DOHH2 (cell line): Measurements from ENCODE around the gene RCOR3.

Source experiments
- H3F3A ChIP-seq: fragments of 200-600 bp; sonication (generic), shearing (Covaris generic); 2 replicates; pipeline ENCODE4 v1.6.0; 2016; ENCODE audit warnings: antibody characterized with exemption, mild to moderate bottlenecking; ENCODE audit not compliant: control insufficient read depth, insufficient read depth
- H3K27ac ChIP-seq: fragments of 200-600 bp; sonication (generic); 2 replicates; pipeline ENCODE4 v1.5.1; 2014; ENCODE audit warnings: low read depth, mild to moderate bottlenecking, low read length, moderate library complexity
- H3K27me3 ChIP-seq: fragments of 200-600 bp; sonication (generic); 2 replicates; pipeline ENCODE4 v1.6.1; 2014; ENCODE audit warnings: mild to moderate bottlenecking, low read length, mixed read lengths; ENCODE audit not compliant: control insufficient read depth
- H3K36me3 ChIP-seq: fragments of 200-600 bp; sonication (generic); 2 replicates; pipeline ENCODE4 v1.6.1; 2014; ENCODE audit warnings: mild to moderate bottlenecking, low read length, moderate library complexity, mixed read lengths; ENCODE audit not compliant: control insufficient read depth
- H3K4me1 ChIP-seq: fragments of 200-600 bp; sonication (generic); 2 replicates; pipeline ENCODE4 v1.6.1; 2014; ENCODE audit warnings: mild to moderate bottlenecking, low read length, mixed read lengths; ENCODE audit not compliant: control insufficient read depth
- H3K4me2 ChIP-seq: fragments of 200-600 bp; sonication (generic); 2 replicates; pipeline ENCODE4 v1.6.0; 2014; ENCODE audit warnings: mild to moderate bottlenecking, low read length, moderate library complexity
- H3K4me3 ChIP-seq: fragments of 200-600 bp; sonication (generic); 2 replicates; pipeline ENCODE4 v1.5.1; 2014; ENCODE audit warnings: mild to moderate bottlenecking, low read length, mixed read lengths
- H3K79me2 ChIP-seq: fragments of 200-600 bp; sonication (generic); 2 replicates; pipeline ENCODE4 v1.6.1; 2014; ENCODE audit warnings: mild to moderate bottlenecking, low read length, mixed read lengths; ENCODE audit not compliant: control insufficient read depth
- H3K9me2 ChIP-seq: fragments of 200-600 bp; sonication (generic); replicated peaks from 2 replicates; pipeline ENCODE4 v1.6.1; 2014; ENCODE audit warnings: mild to moderate bottlenecking, low read length, mixed read lengths; ENCODE audit not compliant: control insufficient read depth
- H3K9me3 ChIP-seq: fragments of 200-600 bp; sonication (generic); 2 replicates; pipeline ENCODE4 v1.6.1; 2014; ENCODE audit warnings: antibody characterized with exemption, low read length, mixed read lengths; ENCODE audit not compliant: control insufficient read depth, insufficient read depth
- H4K20me1 ChIP-seq: fragments of 200-600 bp; sonication (generic); 2 replicates; pipeline ENCODE4 v1.6.0; 2014; ENCODE audit warnings: low read depth, mild to moderate bottlenecking, antibody characterized with exemption, low read length, moderate library complexity; ENCODE audit not compliant: control insufficient read depth, insufficient read depth
- CTCF ChIP-seq: fragments of 200-600 bp; sonication (generic); IDR thresholded peaks from one replicate; pipeline ENCODE4 v1.5.1; 2014; ENCODE audit warnings: antibody characterized with exemption, mild to moderate bottlenecking, low read depth, low read length; ENCODE audit not compliant: poor library complexity, severe bottlenecking
- EZH2phosphoT487 ChIP-seq: fragments of 200-600 bp; sonication (generic); IDR thresholded peaks from 2 replicates; pipeline ENCODE4 v1.6.1; 2017; ENCODE audit warnings: borderline replicate concordance, mild to moderate bottlenecking, antibody characterized with exemption, low read length, moderate library complexity, mixed read lengths

The RCOR3 gene

DNA sequence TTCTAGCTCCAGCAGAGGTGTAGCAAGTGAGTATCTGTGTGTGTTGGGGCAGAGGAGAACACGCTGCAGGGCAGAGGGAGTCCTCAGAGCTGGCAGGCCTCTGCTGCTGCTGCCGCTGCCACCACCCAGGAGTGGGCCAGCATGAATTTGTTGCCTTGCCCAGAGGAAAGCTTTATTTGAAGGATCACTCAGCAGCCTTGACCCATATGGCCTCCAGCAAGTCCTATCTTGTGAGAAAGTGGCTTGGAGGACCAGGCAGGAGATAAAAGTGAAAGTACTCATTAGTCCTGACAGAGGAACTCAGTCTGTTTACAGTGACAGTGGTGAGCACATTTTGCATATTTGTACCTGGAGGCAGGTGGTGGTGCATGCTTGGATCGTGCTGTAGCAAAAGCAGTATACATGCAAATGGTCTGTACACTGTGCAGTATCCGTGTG, 70.6 kb downstream of the RCOR3 start:
- Histone ChIP-seq H3K36me3 (peaks cover 20% of the 10 kb centered on the region), H3K9me3 (no peaks in the 10 kb centered on the region), H3K79me2 (peaks cover 85% of the 10 kb centered on the region), H3K4me2 (peak overlapping the region; percentile 91), H3K27me3 (no peaks in the 10 kb centered on the region), H3K9me2 (no peaks in the 10 kb centered on the region), H3K4me3 (peak overlapping the region; percentile 88), H3K4me1 (peaks cover 88% of the 10 kb centered on the region), H3F3A (no peaks in the 10 kb centered on the region; the same call in 1 of the 2 replicates), H3K27ac (peak overlapping the region; percentile 87), H4K20me1 (no peaks in the 10 kb centered on the region)
- TF ChIP-seq EZH2phosphoT487 (no peak), CTCF (no peak)

GRCh38 chr1:211330282-211330936, 71.2 kb downstream of the RCOR3 start:
- H3F3A ChIP-seq = peaks cover 5% of the 10 kb centered on the region
- peak overlapping the region; percentile 91 for H3K4me2 ChIP-seq
- no peaks in the 10 kb centered on the region for H3K27me3 ChIP-seq
- no peaks in the 10 kb centered on the region for H4K20me1 ChIP-seq
- no peaks in the 10 kb centered on the region for H3K9me2 ChIP-seq
- TF ChIP-seq EZH2phosphoT487 (no peak), CTCF (no peak)
- H3K9me3 ChIP-seq = no peaks in the 10 kb centered on the region
- peaks cover 20% of the 10 kb centered on the region for H3K36me3 ChIP-seq
- H3K27ac ChIP-seq = peak overlapping the region; percentile 87
- peaks cover 91% of the 10 kb centered on the region for H3K79me2 ChIP-seq
- peaks cover 92% of the 10 kb centered on the region for H3K4me1 ChIP-seq
- H3K4me3 ChIP-seq = peak overlapping the region; percentile 88

DNA sequence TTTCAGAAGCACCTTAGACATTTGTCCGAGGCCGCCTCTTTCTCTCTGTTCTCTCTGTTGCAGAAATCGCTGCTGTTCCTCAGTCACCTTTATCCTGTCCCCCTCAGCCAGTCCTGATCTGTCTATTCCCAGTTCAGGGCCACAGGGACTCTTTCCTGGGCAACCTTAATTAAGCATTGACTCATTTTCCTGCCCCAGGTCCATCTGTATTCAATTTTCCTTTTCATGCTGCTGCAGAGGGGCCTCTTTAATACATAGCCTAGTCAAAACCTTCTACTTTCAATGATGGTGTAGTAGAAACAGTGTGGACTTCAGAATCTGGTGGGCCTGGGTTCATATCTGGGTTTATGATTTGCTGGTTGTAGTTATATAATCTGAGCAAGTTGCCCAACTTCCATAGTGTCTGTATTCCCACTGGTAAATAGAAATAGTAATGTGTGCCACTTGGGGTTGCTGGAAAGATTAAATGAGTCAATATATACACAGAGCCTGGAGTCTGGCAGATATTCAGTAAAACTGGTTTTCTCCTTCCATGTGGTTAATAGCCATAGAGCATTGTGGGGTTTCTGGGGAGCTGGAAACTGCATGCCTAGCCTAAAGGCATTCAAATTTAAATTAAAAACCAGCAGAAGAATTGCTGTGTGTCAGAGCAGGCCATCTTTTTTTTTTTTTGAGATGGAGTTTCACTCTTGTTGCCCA, 72.0 kb downstream of the RCOR3 start:
- Histone ChIP-seq H3K27me3 (no peaks in the 10 kb centered on the region), H3K4me2 (peak overlapping the region; percentile 91), H4K20me1 (0 out of 2 replicates have a peak, but pooled peaks cover 2% of the 10 kb centered on the region), H3K9me2 (no peaks in the 10 kb centered on the region), H3F3A (peaks cover 6% of the 10 kb centered on the region; the same call in 1 of the 2 replicates), H3K36me3 (peaks cover 22% of the 10 kb centered on the region), H3K79me2 (peaks cover 98% of the 10 kb centered on the region), H3K4me3 (peak overlapping the region; percentile 88), H3K27ac (peak overlapping the region; percentile 87), H3K4me1 (peaks cover 92% of the 10 kb centered on the region), H3K9me3 (no peaks in the 10 kb centered on the region)
- TF ChIP-seq EZH2phosphoT487 (no peak), CTCF (no peak)
